ENCODE results near the gene OR6F1. TPM values are rescaled to one million over a fixed set of nuclear protein-coding genes. Genes with fewer than 3 reads are reported as not detected.
"Not testable (repeated sequence)": the region's sequence is repeated elsewhere in the genome, so short reads cannot be mapped to it uniquely, and the experiment has no call there.

OR6F1 gene
- not detected for total RNA-seq
- long read RNA-seq, result 0 reads

- DNase-seq (ENCODE audit: missing footprints), result no peak
- no peak for ATAC-seq
- intact Hi-C loops (cut with DNase I), result no loop called here
These were observed at the start of gene OR6F1 for GRCh38 chr1:247716546-247716945. Gene OR6F1, minus strand, starts transcription at chr1:247716646. Its CDS starts 3,891 bp downstream, at chr1:247712755.

- DNase-seq (ENCODE audit: missing footprints) (no peak), ATAC-seq (no peak)
- intact Hi-C loops (cut with DNase I), result no loop called here
These were observed 44.0 kb upstream of the OR6F1 start, which contains the start of gene OR1C1 for GRCh38 chr1:247760456-247760855. Gene OR1C1, minus strand, starts transcription at chr1:247760556. Its CDS starts 2,150 bp downstream, at chr1:247758406.

- intact Hi-C loops (cut with DNase I); DNase-seq (ENCODE audit: missing footprints); ATAC-seq: not testable (repeated sequence)
These were observed 37.9 kb upstream of the OR6F1 start for GRCh38 chr1:247754311-247754710.

- no peak for DNase-seq (ENCODE audit: missing footprints)
- no peak for ATAC-seq
- intact Hi-C loops (cut with DNase I), result no loop called here
These were observed 33.4 kb upstream of the OR6F1 start for GRCh38 chr1:247749870-247750269.

GRCh38 chr1:247748041-247748440 lies 31.6 kb upstream of the OR6F1 start, which contains the start of gene OR14A2:
Gene OR14A2, minus strand, starts transcription at chr1:247748141.
- no peak for DNase-seq (ENCODE audit: missing footprints)
- intact Hi-C loops (cut with DNase I), result no loop called here
- no peak for ATAC-seq

- ATAC-seq (no peak), DNase-seq (ENCODE audit: missing footprints) (no peak)
- intact Hi-C loops (cut with DNase I), result no loop called here
These were observed 31.2 kb upstream of the OR6F1 start for GRCh38 chr1:247747616-247748015.

- ATAC-seq (no peak), DNase-seq (ENCODE audit: missing footprints) (no peak)
- intact Hi-C loops (cut with DNase I), result no loop called here
These were observed 30.0 kb upstream of the OR6F1 start for GRCh38 chr1:247746391-247746935.

- intact Hi-C loops (cut with DNase I); ATAC-seq; DNase-seq (ENCODE audit: missing footprints): not testable (repeated sequence)
These were observed 25.8 kb upstream of the OR6F1 start for GRCh38 chr1:247742215-247742760.

GRCh38 chr1:247741756-247742155 lies 25.3 kb upstream of the OR6F1 start:
- DNase-seq (ENCODE audit: missing footprints) (no peak), ATAC-seq (no peak)
- intact Hi-C loops (cut with DNase I), result no loop called here

- DNase-seq (ENCODE audit: missing footprints) (no peak), ATAC-seq (no peak)
- intact Hi-C loops (cut with DNase I), result no loop called here
These were observed 24.3 kb upstream of the OR6F1 start for GRCh38 chr1:247740721-247741120.

GRCh38 chr1:247738315-247738714 lies 21.9 kb upstream of the OR6F1 start, which contains the start of gene OR14K1:
Gene OR14K1, plus strand, starts transcription at chr1:247738615. Its CDS starts 0 bp downstream, at chr1:247738615.
- ATAC-seq (no peak), DNase-seq (ENCODE audit: missing footprints) (no peak)
- intact Hi-C loops (cut with DNase I), result no loop called here

- no peak for ATAC-seq
- intact Hi-C loops (cut with DNase I), result no loop called here
- no peak for DNase-seq (ENCODE audit: missing footprints)
These were observed 4.8 kb upstream of the OR6F1 start for GRCh38 chr1:247721222-247721621.

GRCh38 chr1:247713753-247714152 lies 2.7 kb downstream of the OR6F1 start:
- ATAC-seq (no peak), DNase-seq (ENCODE audit: missing footprints) (no peak)
- intact Hi-C loops (cut with DNase I), result no loop called here

- ATAC-seq; intact Hi-C loops (cut with DNase I); DNase-seq (ENCODE audit: missing footprints): not testable (repeated sequence)
These were observed 5.8 kb downstream of the OR6F1 start for GRCh38 chr1:247710681-247711080.

GRCh38 chr1:247701338-247701737 lies 15.1 kb downstream of the OR6F1 start:
- intact Hi-C loops (cut with DNase I), result no loop called here
- ATAC-seq (no peak), DNase-seq (ENCODE audit: missing footprints) (no peak)

- DNase-seq (ENCODE audit: missing footprints), result no peak
- intact Hi-C loops (cut with DNase I), result no loop called here
These were observed 35.1 kb downstream of the OR6F1 start for GRCh38 chr1:247681288-247681897.

GRCh38 chr1:247680171-247680570 lies 36.3 kb downstream of the OR6F1 start:
- ATAC-seq, result no peak
- intact Hi-C loops (cut with DNase I), result no loop called here

More at GRCh38 chr1:247681288-247681897, 35.1 kb downstream of the OR6F1 start:
- ATAC-seq, result no peak

GRCh38 chr1:247679639-247680038 lies 36.8 kb downstream of the OR6F1 start, which contains the start of gene OR13G1:
Gene OR13G1, minus strand, starts transcription at chr1:247679739. Its CDS starts 6,698 bp downstream, at chr1:247673041.
- DNase-seq (ENCODE audit: missing footprints) (no peak), ATAC-seq (no peak)
- intact Hi-C loops (cut with DNase I), result no loop called here

More at GRCh38 chr1:247680171-247680570, 36.3 kb downstream of the OR6F1 start:
- no peak for DNase-seq (ENCODE audit: missing footprints)

GRCh38 chr1:247669225-247669624 lies 47.2 kb downstream of the OR6F1 start:
- intact Hi-C loops (cut with DNase I), result no loop called here
- DNase-seq (ENCODE audit: missing footprints), result no peak
- no peak for ATAC-seq
